Mucosa of stomach (tissue), 1 donor: ENCODE measurements around the gene RUBCNL.

Experiments used
- H3K27me3 ChIP-seq: one replicate; pipeline ENCODE4 v1.7.0; 2013; ENCODE audit warnings: mild to moderate bottlenecking, low read length; ENCODE audit not compliant: control insufficient read depth, insufficient read depth
- H3K36me3 ChIP-seq: one replicate; pipeline ENCODE4 v1.7.0; 2013; ENCODE audit warnings: low read length; ENCODE audit not compliant: control insufficient read depth, insufficient read depth
- H3K4me1 ChIP-seq: one replicate; pipeline ENCODE4 v1.7.0; 2013; ENCODE audit warnings: mild to moderate bottlenecking, low read length; ENCODE audit not compliant: control insufficient read depth, insufficient read depth
- H3K4me3 ChIP-seq: one replicate; pipeline ENCODE4 v1.7.0; 2013; ENCODE audit warnings: low read length
- H3K9ac ChIP-seq: one replicate; pipeline ENCODE4 v1.7.0; 2013; ENCODE audit warnings: mild to moderate bottlenecking, low read length, moderate library complexity
- H3K9me3 ChIP-seq: one replicate; pipeline ENCODE4 v1.7.0; 2013; ENCODE audit warnings: mild to moderate bottlenecking, low read length, moderate library complexity; ENCODE audit not compliant: control insufficient read depth
- donor health status: Pancreatic carcinoma.

The RUBCNL gene

DNA sequence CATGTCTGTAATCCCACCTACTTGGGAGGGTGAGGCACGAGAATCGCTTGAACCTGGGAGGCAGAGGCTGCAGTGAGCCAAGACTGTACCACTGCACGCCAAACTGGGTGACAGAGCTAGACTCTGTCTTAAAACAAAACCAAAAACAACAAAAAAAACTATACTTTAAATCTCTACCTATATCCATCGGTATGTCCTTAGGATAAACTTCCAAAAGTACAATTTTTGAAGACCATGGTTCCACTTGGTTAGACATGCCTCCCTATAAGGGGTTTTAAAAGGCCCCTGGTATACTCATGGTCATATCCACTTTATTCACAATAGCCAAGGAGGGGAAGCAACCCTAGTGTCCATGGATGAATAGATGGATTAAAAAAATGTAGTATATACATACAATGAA is 39.8 kb downstream of the RUBCNL start:
- no peaks in the 10 kb centered on the region for H3K27me3 ChIP-seq
- no peaks in the 10 kb centered on the region for H3K4me1 ChIP-seq
- H3K9me3 ChIP-seq, result no peaks in the 10 kb centered on the region
- H3K4me3 ChIP-seq, result no peak overlapping the region
- H3K36me3 ChIP-seq, result no peaks in the 10 kb centered on the region
- no peak overlapping the region for H3K9ac ChIP-seq

GRCh38 chr13:46345866-46346265 is 41.2 kb downstream of the RUBCNL start:
- Histone ChIP-seq H3K36me3 (no peaks in the 10 kb centered on the region), H3K9me3 (no peaks in the 10 kb centered on the region), H3K4me1 (no peaks in the 10 kb centered on the region), H3K9ac (no peak overlapping the region), H3K4me3 (no peak overlapping the region), H3K27me3 (no peaks in the 10 kb centered on the region)

GRCh38 chr13:46345398-46345797 is 41.7 kb downstream of the RUBCNL start:
- no peaks in the 10 kb centered on the region for H3K27me3 ChIP-seq
- no peak overlapping the region for H3K9ac ChIP-seq
- H3K4me3 ChIP-seq, result no peak overlapping the region
- H3K4me1 ChIP-seq, result no peaks in the 10 kb centered on the region
- no peaks in the 10 kb centered on the region for H3K36me3 ChIP-seq
- no peaks in the 10 kb centered on the region for H3K9me3 ChIP-seq

- Histone ChIP-seq H3K4me1 (no peaks in the 10 kb centered on the region), H3K4me3 (no peak overlapping the region), H3K9me3 (no peaks in the 10 kb centered on the region), H3K36me3 (no peaks in the 10 kb centered on the region), H3K9ac (no peak overlapping the region), H3K27me3 (no peaks in the 10 kb centered on the region)
Observed at GRCh38 chr13:46343279-46343994, 43.6 kb downstream of the RUBCNL start.

DNA sequence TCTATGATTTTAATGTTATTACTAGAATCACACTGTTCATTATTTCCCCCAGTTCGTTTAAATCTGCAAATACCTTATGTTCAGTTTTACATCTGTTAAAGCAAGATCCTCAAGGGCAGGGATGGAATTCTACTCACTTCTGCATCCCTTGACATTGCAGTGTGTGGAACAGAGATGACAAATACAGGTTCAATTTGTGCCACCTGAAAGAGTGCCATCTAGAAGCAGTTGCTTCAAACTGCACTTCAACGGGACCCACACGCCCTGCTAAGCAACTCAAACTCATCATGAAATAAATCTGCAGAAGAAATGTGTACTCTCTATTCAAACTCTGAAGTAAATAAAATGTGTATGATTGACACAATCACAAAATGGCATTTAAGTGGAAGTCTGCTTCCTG is 44.5 kb downstream of the RUBCNL start:
- H3K9me3 ChIP-seq, result no peaks in the 10 kb centered on the region
- no peaks in the 10 kb centered on the region for H3K36me3 ChIP-seq
- no peak overlapping the region for H3K4me3 ChIP-seq
- no peaks in the 10 kb centered on the region for H3K4me1 ChIP-seq
- no peak overlapping the region for H3K9ac ChIP-seq
- H3K27me3 ChIP-seq, result no peaks in the 10 kb centered on the region

DNA sequence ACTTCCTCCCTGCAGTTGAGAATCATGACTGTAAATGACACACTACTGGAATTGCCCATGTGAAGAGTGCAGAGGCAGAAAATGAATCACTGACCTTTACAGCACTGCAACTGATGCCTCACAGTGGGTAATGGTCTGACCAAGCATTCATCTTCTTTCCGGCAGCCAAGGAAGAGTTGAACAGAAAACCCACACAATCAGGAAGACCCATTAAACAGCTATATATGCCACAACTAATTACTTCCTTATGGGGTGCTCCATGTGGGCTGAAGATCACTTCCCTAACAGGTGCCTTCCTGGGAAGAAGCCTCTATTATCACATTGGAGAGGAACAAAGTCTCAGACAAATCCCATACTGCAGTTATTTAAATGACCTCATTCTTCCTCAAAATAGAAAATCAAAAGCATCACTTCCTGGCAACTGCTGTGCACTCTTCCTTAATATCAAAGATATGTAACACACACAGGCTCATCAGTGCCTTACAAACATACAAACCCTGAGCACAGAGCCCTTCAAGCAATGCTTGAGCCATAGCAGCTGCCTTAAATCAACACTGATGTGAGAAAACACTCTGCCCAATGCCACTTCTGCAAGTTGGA is 45.8 kb downstream of the RUBCNL start:
- no peak overlapping the region for H3K9ac ChIP-seq
- H3K4me1 ChIP-seq, result no peaks in the 10 kb centered on the region
- no peaks in the 10 kb centered on the region for H3K9me3 ChIP-seq
- no peaks in the 10 kb centered on the region for H3K36me3 ChIP-seq
- no peaks in the 10 kb centered on the region for H3K27me3 ChIP-seq
- no peak overlapping the region for H3K4me3 ChIP-seq

- Histone ChIP-seq H3K9me3 (no peaks in the 10 kb centered on the region), H3K4me1 (no peaks in the 10 kb centered on the region), H3K36me3 (no peaks in the 10 kb centered on the region), H3K9ac (no peak overlapping the region), H3K4me3 (no peak overlapping the region), H3K27me3 (no peaks in the 10 kb centered on the region)
Observed at GRCh38 chr13:46340631-46341111, 46.4 kb downstream of the RUBCNL start.

- no peak overlapping the region for H3K4me3 ChIP-seq
- no peaks in the 10 kb centered on the region for H3K36me3 ChIP-seq
- H3K9me3 ChIP-seq, result no peaks in the 10 kb centered on the region
- no peak overlapping the region for H3K9ac ChIP-seq
- H3K27me3 ChIP-seq, result no peaks in the 10 kb centered on the region
- H3K4me1 ChIP-seq, result no peaks in the 10 kb centered on the region
Observed at GRCh38 chr13:46340011-46340410, 47.0 kb downstream of the RUBCNL start.

- H3K4me3 ChIP-seq, result no peak overlapping the region
- no peaks in the 10 kb centered on the region for H3K4me1 ChIP-seq
- no peaks in the 10 kb centered on the region for H3K36me3 ChIP-seq
- no peak overlapping the region for H3K9ac ChIP-seq
- no peaks in the 10 kb centered on the region for H3K27me3 ChIP-seq
- H3K9me3 ChIP-seq, result no peaks in the 10 kb centered on the region
Observed at GRCh38 chr13:46339035-46339666, 47.9 kb downstream of the RUBCNL start.

DNA sequence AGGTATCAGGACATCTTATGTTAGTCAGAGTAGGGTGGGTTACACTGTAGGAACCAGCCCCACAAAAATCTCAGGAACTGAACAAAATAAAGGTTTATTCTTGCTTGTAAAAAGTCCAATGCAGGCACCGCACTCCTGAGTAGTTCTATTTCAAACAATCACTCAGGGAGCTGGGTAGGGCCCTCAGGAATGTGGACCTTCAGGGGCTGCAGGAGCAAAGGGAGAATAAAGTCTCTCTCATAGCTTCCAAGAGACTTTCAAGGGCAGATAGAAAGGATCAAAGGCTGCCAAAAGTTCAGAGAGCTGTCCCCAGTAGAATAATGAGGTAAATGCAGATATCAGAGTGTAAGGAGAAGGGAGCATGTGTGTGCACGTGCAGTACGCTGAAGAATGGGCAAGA is 49.4 kb downstream of the RUBCNL start:
- Histone ChIP-seq H3K4me3 (no peak overlapping the region), H3K9ac (no peak overlapping the region), H3K27me3 (no peaks in the 10 kb centered on the region), H3K36me3 (no peaks in the 10 kb centered on the region), H3K9me3 (no peaks in the 10 kb centered on the region), H3K4me1 (no peaks in the 10 kb centered on the region)

DNA sequence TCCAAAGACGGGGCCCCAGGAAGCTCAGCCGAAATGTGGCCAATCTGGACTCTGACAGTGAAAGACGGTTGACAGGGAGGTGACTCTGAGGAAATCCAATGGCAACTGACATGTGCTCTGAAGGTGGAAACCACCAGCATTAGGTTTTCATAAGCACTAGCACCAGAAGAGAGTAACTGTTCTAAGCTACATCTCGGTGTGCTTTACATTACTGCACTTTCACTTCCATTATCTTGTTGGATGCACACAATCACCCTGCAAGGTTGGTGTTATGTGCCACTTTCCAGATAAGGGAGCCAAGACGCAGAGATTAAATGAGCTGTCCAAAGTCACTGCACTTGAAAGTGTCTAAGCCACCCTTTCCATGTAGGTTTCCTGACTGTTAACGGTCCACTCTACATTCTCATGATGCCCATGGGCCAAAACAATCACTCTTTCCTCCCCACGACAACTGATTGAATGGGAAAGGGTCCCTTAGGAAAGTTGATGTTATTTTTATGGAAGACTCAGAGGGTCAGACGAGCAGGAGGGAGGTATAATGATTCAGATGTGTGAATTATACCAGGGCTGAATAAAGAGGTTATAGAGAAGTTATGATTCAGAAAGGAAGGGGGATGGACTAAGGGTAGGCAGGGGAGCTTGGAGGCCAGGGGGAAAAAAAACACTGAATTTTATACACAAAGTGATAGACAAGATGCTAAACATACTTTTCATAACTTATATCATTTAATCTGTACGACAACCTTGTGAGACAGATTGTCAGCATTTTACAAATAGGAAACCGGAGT is 52.8 kb downstream of the RUBCNL start:
- Histone ChIP-seq H3K27me3 (no peaks in the 10 kb centered on the region), H3K4me3 (no peak overlapping the region), H3K4me1 (no peaks in the 10 kb centered on the region), H3K9me3 (no peaks in the 10 kb centered on the region), H3K36me3 (no peaks in the 10 kb centered on the region), H3K9ac (no peak overlapping the region)

DNA sequence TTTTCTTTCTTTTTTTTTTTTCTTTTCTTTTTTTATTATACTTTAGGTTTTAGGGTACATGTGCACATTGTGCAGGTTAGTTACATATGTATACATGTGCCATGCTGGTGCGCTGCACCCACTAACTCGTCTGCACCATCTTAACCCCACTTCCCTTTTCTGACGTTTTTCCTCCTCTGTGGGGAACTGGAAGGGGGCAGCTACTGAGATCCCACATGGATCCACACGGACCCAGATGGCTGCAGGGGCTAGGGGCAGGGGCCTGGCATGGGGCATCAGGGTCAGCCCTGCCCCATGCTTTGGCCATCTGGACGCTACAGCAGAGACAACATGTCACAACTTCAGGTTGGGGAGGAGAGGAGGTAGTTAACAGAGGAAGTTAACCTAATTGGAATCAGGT is 54.3 kb downstream of the RUBCNL start:
- Histone ChIP-seq H3K4me3 (no peak overlapping the region), H3K27me3 (no peaks in the 10 kb centered on the region), H3K9me3 (no peaks in the 10 kb centered on the region), H3K9ac (no peak overlapping the region), H3K36me3 (no peaks in the 10 kb centered on the region), H3K4me1 (no peaks in the 10 kb centered on the region)
